ENCODE results near the gene KCNJ11. TPM values are rescaled to one million over a fixed set of nuclear protein-coding genes. Genes with fewer than 3 reads are reported as not detected.
A peak's percentile ranks its signal among the peaks of the same experiment; 100 is the strongest.

The KCNJ11 gene
- polyA plus RNA-seq, 3 donors, result 2.6 to 3.2 (median 3.0) TPM

- DNase-seq, result no peak
Measured at GRCh38 chr11:17411418-17411817, 23.0 kb upstream of the KCNJ11 start.

GRCh38 chr11:17410606-17411379, 22.3 kb upstream of the KCNJ11 start:
- DNase-seq, result no peak

GRCh38 chr11:17408641-17409040, 20.2 kb upstream of the KCNJ11 start:
- no peak for DNase-seq

GRCh38 chr11:17408026-17408425, 19.6 kb upstream of the KCNJ11 start:
- no peak for DNase-seq

GRCh38 chr11:17407575-17407974, 19.1 kb upstream of the KCNJ11 start:
- DNase-seq, result no peak

GRCh38 chr11:17406818-17407149, 18.3 kb upstream of the KCNJ11 start:
- DNase-seq, result no peak

- no peak for DNase-seq
Measured at GRCh38 chr11:17406082-17406817, 17.8 kb upstream of the KCNJ11 start.

GRCh38 chr11:17405232-17406005, 17.0 kb upstream of the KCNJ11 start:
- DNase-seq, result peak; percentile 16

- DNase-seq, result peak; percentile 20
Measured at GRCh38 chr11:17403980-17404759, 15.7 kb upstream of the KCNJ11 start.

- no peak for DNase-seq
Measured at GRCh38 chr11:17402486-17402885, 14.0 kb upstream of the KCNJ11 start.

GRCh38 chr11:17401841-17402240, 13.4 kb upstream of the KCNJ11 start:
- DNase-seq, result no peak

- no peak for DNase-seq
Measured at GRCh38 chr11:17401316-17401715, 12.9 kb upstream of the KCNJ11 start.

- DNase-seq, result no peak
Measured at GRCh38 chr11:17400048-17400775, 11.8 kb upstream of the KCNJ11 start.

GRCh38 chr11:17399236-17399635, 10.8 kb upstream of the KCNJ11 start:
- DNase-seq, result no peak

- no peak for DNase-seq
Measured at GRCh38 chr11:17397311-17398002, 9.0 kb upstream of the KCNJ11 start.

- no peak for DNase-seq
Measured at GRCh38 chr11:17396598-17397310, 8.3 kb upstream of the KCNJ11 start.

- no peak for DNase-seq
Measured at GRCh38 chr11:17395978-17396377, 7.5 kb upstream of the KCNJ11 start.

- no peak for DNase-seq
Measured at GRCh38 chr11:17395554-17395961, 7.1 kb upstream of the KCNJ11 start.

- DNase-seq, result no peak
Measured at GRCh38 chr11:17394743-17395390, 6.4 kb upstream of the KCNJ11 start.

All from renal pelvis (tissue), 4 donors.